GM12878 (cell line): ENCODE results near the gene SHMT1.
"Not testable (repeated sequence)": the region's sequence is repeated elsewhere in the genome, so short reads cannot be mapped to it uniquely, and the experiment has no call there.

ENCODE experiments used
- BCL11A ChIP-seq: IDR thresholded peaks from 2 replicates; pipeline ENCODE4 v1.6.1; 2011; ENCODE audit warnings: low read depth, low read length
- CHD1 ChIP-seq: IDR thresholded peaks from 2 replicates; pipeline ENCODE4 v1.6.1; 2012; ENCODE audit warnings: low read depth, low read length, improper control_type of control experiment
- CTCF ChIP-seq, 3 experiments: IDR thresholded peaks in 2 of 3; conservative IDR thresholded peaks in 1 of 3; 2 replicates each; pipeline ENCODE4 v1.5.1; 2011; ENCODE audit warnings: low read depth in 3 of 3, low read length in 3 of 3, mild to moderate bottlenecking in 3 of 3, control low read depth in 2 of 3, moderate library complexity in 2 of 3, inconsistent platforms in 1 of 3, mixed read lengths in 1 of 3; ENCODE audit not compliant: control insufficient read depth in 2 of 3, insufficient read depth in 1 of 3; ENCODE audit errors: extremely low read depth in 1 of 3
- MAX ChIP-seq: IDR thresholded peaks from 2 replicates; pipeline ENCODE4 v1.6.1; 2012; ENCODE audit warnings: low read depth, low read length, improper control_type of control experiment
- MYC ChIP-seq: IDR thresholded peaks from 2 replicates; pipeline ENCODE4 v1.6.1; 2011; ENCODE audit warnings: mild to moderate bottlenecking, low read length, moderate library complexity, inconsistent platforms; ENCODE audit not compliant: insufficient read depth, insufficient replicate concordance, insufficient read length, severe bottlenecking
- PAX5 ChIP-seq: IDR thresholded peaks from 2 replicates; pipeline ENCODE4 v1.6.1; 2011; ENCODE audit warnings: low read depth, low read length, borderline replicate concordance
- POLR2AphosphoS2 ChIP-seq: IDR thresholded peaks from 2 replicates; pipeline ENCODE4 v1.6.1; 2011; ENCODE audit warnings: low read depth, mild to moderate bottlenecking, low read length, improper control_type of control experiment, moderate library complexity
- SREBF1 ChIP-seq: IDR thresholded peaks from 2 replicates; pipeline ENCODE4 v1.6.1; 2012; ENCODE audit warnings: mild to moderate bottlenecking, low read length
- TCF12 ChIP-seq: IDR thresholded peaks from 2 replicates; pipeline ENCODE4 v1.6.1; 2011; ENCODE audit warnings: low read depth, mild to moderate bottlenecking, low read length
- ZZZ3 ChIP-seq: IDR thresholded peaks from 2 replicates; pipeline ENCODE4 v1.6.1; 2011; ENCODE audit warnings: low read depth; ENCODE audit not compliant: control insufficient read depth, insufficient read length

- not testable (repeated sequence) for TF ChIP-seq MAX; CHD1; CTCF (IDR thresholded peaks at IDR 0.05 in 2 of 3, conservative IDR thresholded peaks at IDR 0.05 in 1 of 3; ENCODE audit: control insufficient read depth in 2 of 3, extremely low read depth in 1 of 3, insufficient read depth in 1 of 3, low read depth in 3 of 3, low read length in 3 of 3); SREBF1; MYC; BCL11A; PAX5; ZZZ3; TCF12; POLR2AphosphoS2
Measured at GRCh38 chr17:18408906-18409305, 45.6 kb upstream of the SHMT1 start.
